HG02571 (cell line): ENCODE results near the gene CAMTA1.

Experiments used
- ATAC-seq: cut with Tn5 transposase; IDR thresholded peaks from one replicate; pipeline ENCODE4 v1.9.1; 2021; ENCODE audit warnings: mild to moderate bottlenecking, moderate library complexity; ENCODE audit not compliant: unreplicated experiment

CAMTA1 gene

DNA sequence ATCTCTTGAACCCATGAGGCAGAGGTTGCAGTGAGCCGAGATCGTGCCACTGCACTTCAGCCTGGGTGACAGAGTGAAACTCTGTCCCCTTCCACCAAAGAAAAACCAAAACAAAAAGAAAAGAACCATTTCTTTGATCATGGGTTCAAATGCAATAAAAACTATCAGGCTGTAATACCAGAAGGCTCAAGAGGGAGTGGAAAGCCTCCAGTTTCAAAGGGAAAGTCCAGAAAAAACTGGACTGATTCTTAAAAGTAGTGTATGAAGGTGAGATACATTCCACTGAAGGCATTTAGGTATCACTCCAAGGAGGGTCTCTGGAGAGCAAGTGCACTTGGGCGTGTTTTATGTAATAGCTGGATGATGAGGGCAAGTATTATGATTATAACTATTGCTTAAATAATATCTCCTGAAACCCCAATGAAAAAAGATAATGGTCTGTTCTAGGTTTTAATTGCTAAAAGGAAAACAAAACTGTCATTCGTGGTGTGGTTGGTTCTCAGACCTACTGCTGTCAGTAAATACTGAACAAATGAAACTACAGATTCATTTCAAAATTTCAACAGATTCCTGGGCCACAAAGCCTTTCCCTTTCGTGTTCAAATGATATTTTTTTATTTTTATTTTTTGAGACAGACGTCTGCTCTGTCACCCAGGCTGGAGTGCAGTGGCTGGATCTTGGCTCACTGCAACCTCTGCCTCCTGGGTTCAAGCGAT is 6.0 kb upstream of the CAMTA1 start:
- ATAC-seq = no peak

DNA sequence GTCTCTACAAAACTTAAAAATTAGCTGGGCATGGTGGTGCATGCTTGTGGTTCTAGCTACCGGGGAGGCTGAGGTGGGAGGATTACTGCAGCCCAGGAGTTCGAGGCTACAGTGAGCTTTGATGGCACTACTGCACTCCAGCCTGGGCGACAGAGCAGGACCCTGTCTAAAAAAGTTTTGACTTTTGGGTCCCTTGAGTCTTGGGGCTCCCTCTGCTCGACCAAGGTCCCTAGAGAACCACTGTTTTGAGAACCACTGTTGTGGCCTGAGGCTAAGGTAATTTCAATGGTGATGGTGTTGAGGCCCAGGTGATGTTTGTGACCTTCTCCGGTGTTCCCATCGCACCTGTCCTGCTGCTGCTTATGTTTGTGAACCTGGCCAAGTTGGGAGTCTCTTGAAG is 3.1 kb upstream of the CAMTA1 start:
- ATAC-seq = no peak

GRCh38 chr1:6783221-6783620 is 2.0 kb upstream of the CAMTA1 start:
- no peak for ATAC-seq

- peak; percentile 0 for ATAC-seq
Observed at GRCh38 chr1:6783936-6784559, 1.2 kb upstream of the CAMTA1 start.

- ATAC-seq = peak; percentile 68
Observed at GRCh38 chr1:6784560-6785317, 515 bp upstream of the CAMTA1 start.

- ATAC-seq = no peak
Observed at GRCh38 chr1:6785728-6786505, 663 bp downstream of the CAMTA1 start.

DNA sequence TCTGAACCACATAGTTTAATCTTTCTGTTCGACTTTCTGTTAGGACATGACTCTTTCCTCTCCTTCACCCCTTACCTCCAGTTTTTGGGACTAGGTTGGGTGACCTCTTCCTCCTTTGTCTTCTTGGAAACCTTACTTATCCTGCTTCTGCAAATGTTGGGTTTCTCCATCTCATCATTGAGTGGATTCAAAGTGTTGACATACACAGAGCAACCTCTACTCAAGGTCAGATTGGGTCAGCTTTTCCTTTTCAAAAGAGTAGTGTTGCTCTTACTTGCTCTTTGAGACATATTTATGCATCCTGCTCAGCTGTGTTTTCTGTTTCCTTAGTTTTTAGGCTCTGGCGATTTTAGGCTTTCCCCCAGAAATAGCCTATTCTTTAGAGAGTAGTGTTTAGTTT is 3.7 kb downstream of the CAMTA1 start:
- ATAC-seq = no peak

DNA sequence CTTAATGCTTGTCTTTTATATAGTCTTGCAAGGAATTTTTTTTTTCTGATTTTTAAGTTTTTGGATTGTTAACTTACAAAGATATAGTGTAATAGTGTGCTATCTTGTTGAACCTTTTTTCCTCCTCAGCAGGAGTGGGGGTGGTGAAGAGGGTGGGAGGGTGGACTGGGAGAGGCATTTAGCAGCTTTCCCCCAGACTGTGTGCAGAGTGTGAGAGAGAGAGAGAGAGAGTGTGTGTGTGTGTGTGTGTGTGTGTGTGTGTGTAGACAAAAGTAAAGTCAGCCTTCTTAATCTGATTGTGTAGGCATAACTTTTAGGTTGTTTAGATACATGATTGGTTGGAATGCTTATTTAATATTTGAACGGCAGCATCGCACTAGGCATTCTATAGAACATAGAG is 4.9 kb downstream of the CAMTA1 start:
- ATAC-seq = no peak

DNA sequence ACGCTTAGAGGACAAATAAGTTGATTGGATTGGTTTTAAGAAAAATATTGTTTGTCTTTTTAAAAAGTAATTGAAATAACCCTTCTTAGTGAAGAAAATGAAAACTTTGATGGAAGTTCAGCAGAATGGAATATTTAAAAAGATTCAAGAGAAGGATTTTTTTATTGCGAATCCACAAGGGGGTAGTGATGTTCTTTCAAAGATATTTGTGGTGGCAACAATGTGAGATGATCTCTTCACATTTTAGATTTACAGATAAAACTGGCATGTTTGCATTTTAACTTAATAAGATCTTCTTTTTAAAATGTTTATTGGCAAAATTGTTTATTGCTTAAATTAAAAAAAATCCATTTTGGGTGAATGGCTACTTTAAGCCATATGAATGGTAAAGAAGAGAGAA is 8.9 kb downstream of the CAMTA1 start:
- no peak for ATAC-seq

DNA sequence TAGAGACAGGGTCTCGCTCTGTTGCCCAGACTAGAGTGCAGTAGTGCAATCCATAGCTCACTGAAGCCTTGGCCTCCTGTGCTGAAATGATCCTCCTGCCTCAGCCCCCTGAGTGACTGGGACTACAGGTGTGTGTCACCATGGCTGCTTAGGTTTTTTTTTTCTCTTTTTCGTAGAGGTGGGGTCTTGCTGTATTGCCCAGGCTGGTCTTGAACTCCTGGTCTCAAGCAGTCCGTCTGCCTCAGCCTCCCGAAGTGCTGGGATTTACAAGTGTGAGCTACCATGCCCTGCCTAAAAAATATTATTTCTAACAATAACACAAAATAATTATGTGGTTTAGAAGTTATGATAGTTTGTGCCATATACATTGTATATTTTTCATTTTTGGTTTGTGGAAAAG is 9.9 kb downstream of the CAMTA1 start:
- no peak for ATAC-seq

GRCh38 chr1:6795661-6796060 is 10.4 kb downstream of the CAMTA1 start:
- ATAC-seq = no peak

DNA sequence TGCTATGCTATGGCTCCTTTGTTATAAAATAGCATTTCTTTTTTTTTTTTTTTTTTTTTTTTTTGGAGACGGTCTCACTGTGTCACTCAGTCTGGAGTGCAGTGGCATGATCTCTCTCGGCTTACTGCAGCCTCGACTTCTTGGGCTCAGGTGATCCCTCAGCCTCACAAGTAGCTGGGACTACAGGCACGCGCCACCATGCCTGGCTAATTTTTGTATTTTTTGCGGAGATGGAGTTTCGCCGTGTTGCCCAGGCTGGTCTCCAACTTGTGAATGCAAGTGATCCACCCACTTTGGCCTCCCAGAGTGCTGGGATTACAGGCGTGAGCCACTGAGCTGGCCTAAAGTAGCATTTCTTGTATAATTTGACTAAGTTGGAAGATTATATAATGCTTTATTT is 10.8 kb downstream of the CAMTA1 start:
- ATAC-seq = no peak

DNA sequence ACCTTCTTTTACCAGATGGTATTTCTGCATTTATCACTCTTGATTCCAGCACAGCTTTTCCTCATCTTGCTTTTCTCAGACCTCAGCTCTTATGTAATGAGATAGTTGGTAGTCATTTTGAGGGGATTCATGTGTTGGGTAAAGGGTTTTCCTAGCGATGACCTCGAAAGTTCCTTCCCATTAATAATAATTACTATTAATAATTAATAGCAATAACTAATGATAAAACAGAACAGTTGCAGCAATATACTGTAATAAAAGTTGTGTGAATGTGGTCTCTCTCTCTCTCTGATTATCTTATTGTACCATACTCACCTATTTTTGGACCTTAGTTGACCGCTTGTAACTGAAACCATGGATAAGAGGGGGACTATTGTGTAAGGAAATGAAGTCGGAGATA is 14.2 kb downstream of the CAMTA1 start:
- ATAC-seq = no peak

GRCh38 chr1:6800745-6801144 is 15.5 kb downstream of the CAMTA1 start:
- no peak for ATAC-seq

GRCh38 chr1:6801199-6801598 is 15.9 kb downstream of the CAMTA1 start:
- ATAC-seq = no peak

- no peak for ATAC-seq
Observed at GRCh38 chr1:6801966-6802365, 16.7 kb downstream of the CAMTA1 start.

- no peak for ATAC-seq
Observed at GRCh38 chr1:6802454-6802853, 17.2 kb downstream of the CAMTA1 start.

GRCh38 chr1:6802893-6803292 is 17.6 kb downstream of the CAMTA1 start:
- no peak for ATAC-seq

DNA sequence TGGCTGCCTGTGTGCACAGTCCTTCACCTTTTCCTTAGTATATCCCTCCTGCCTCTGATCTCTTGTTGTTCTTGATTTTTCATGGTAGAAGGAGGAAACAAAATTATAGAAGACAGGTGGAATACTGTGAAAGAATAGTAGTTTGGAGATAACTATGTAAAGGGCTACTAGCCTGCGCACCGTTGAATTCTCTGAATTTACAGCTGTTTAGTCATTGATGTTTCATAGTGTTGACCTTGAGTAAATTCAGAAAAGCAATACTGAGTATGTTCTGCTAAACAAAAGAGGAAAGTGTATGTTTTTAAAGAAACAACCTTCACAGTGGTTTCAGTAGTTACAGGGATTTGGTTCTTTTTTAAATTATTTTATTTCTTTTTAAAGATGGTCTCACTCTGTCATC is 18.1 kb downstream of the CAMTA1 start:
- no peak for ATAC-seq

GRCh38 chr1:6805004-6805416 is 19.8 kb downstream of the CAMTA1 start:
- ATAC-seq = no peak

GRCh38 chr1:6807782-6808181 is 22.5 kb downstream of the CAMTA1 start:
- ATAC-seq = no peak
